Measurements from ENCODE around the gene SORCS3. TPM values are rescaled to one million over a fixed set of nuclear protein-coding genes. Genes with fewer than 3 reads are reported as not detected.

The SORCS3 gene
- total RNA-seq, 2 donors from 2014 or later = not detected

DNA sequence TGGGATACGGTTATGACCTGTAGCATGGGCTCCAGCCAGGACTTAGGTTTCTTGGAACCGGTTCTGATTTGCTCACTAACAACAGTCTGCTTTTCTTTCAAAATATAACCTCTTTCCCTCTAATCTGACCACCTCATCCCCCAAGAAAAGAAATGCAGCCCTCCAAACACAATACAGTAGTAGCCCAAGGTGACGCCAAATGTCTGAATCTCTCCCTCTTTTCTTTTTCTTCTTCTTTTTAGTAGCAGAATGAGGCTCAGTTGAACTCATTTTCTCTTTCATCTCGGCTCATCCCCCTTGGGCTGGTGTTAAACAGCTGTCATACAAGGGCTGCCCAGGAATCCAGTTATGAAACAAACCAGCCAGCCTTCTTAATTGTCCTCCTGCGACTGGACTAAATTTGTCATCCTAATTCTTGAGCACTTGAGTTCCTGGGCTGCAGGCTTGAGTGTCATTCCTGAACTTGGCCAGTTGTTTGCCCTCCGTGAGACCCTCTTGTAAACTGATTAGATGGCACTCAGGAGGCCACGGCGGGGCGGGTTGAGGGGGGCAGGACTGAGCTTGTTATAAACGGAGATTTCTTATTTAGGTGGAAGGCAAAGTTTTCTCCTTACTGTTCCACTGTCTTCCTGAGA lies 94.8 kb downstream of the SORCS3 start:
- H3K9me3 Mint-ChIP-seq = no peaks in the 10 kb centered on the region
- no peaks in the 10 kb centered on the region for H3K4me1 Mint-ChIP-seq (ENCODE audit: low read depth in 2 of 2)

DNA sequence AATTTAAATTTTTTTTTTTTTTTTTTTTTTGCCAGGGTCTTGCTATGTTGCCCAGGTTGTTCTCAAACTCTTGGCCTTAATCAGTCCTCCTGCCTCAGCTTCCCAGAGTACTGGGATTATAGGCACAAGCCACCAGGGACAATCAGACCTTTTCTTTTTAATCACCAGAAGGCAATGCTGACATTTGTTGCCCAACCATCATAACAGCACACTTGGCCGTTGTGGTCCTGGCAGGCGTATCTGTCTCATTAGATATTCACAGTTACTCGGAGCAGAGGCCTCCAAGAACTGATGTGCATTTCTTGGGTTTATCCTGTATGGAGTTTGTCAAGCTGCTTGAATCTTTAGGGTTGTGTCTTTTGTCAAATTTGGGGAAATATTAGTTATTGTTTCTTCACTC lies 100.0 kb downstream of the SORCS3 start:
- Mint-ChIP-seq H3K4me1 (ENCODE audit: low read depth in 2 of 2) (no peaks in the 10 kb centered on the region), H3K27me3 (peaks cover 11 to 12% of the 10 kb centered on the region in 2 donors), H3K9me3 (no peaks in the 10 kb centered on the region), H3K4me3 (no peak overlapping the region), H3K36me3 (no peaks in the 10 kb centered on the region), H3K27ac (no peak overlapping the region)
- ATAC-seq (no peak), DNase-seq (ENCODE audit: low spot score) (no peak)

More for the DNA sequence above, 94.8 kb downstream of the SORCS3 start:
- ATAC-seq (no peak), DNase-seq (ENCODE audit: low spot score) (no peak)
- H3K27me3 Mint-ChIP-seq = peaks cover 21 to 25% of the 10 kb centered on the region in 2 donors
- H3K4me3 Mint-ChIP-seq = no peak overlapping the region
- no peaks in the 10 kb centered on the region for H3K36me3 Mint-ChIP-seq
- H3K27ac Mint-ChIP-seq = no peak overlapping the region

DNA sequence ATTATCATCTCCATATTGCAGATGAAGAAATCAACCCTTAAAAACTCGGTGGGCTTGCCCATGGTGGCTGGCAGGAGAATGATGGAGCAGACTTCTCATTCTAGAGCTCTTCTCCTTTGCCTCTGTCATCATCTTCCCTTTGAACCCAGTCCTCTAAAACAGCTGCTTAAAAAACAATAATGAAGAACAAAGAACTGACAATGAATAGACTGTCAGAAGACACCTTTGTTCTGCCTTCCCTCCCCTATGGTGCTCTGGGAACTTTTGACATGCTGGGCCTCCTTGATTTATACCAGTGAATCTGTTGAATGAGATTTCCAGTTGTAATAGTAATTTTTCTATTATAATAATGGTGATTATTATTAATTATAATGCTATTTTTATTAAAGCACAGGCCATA lies 103.0 kb downstream of the SORCS3 start:
- H3K36me3 Mint-ChIP-seq = no peaks in the 10 kb centered on the region
- DNase-seq (ENCODE audit: low spot score) (no peak), ATAC-seq (no peak)
- H3K27ac Mint-ChIP-seq = no peak overlapping the region
- no peaks in the 10 kb centered on the region for H3K9me3 Mint-ChIP-seq
- peaks cover 14% of the 10 kb centered on the region in 2 donors for H3K27me3 Mint-ChIP-seq
- no peaks in the 10 kb centered on the region for H3K4me1 Mint-ChIP-seq (ENCODE audit: low read depth in 2 of 2)
- no peak overlapping the region for H3K4me3 Mint-ChIP-seq

DNA sequence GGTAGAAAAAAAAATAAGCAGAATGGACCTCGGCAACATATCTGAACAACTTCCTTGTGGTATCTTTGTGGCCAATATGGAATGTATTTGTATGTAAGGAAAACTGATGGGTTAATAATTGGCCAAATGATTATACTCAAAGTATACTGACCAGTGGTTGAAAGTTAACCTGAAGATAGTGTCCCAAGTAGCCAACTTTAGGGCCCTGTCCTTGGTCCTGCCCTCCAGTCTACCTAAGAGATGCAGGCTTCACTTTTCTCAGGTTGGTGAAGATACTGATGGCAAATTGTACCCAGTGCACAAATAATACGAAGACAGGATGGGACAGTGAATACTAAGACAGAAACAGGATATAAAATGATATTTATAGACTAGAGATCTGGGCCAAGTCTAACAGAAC lies 109.2 kb downstream of the SORCS3 start:
- DNase-seq (ENCODE audit: low spot score) (no peak), ATAC-seq (no peak)
- Mint-ChIP-seq H3K27ac (no peak overlapping the region), H3K36me3 (no peaks in the 10 kb centered on the region), H3K27me3 (peaks cover 15 to 17% of the 10 kb centered on the region in 2 donors), H3K9me3 (no peaks in the 10 kb centered on the region), H3K4me1 (ENCODE audit: low read depth in 2 of 2) (no peaks in the 10 kb centered on the region), H3K4me3 (no peak overlapping the region)

DNA sequence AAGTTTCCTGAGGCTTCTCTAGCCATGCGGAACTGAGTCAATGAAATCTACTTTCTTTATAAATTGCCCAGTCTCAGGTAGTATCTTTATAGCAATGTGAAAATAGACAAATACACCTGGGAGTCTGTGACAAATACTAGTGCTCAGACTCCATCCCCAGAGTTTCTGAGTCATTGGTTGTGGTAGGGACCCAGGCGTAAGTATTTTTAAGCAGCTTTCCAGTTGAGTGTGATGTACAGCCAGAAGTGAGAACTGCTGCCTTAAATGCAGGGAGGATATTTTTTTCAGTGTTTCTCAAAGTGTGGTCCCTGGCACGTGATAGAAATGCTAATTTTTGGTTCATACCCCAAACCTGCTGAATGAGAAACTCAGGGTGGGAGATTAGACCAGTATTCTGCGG lies 121.7 kb downstream of the SORCS3 start:
- Mint-ChIP-seq H3K36me3 (no peaks in the 10 kb centered on the region), H3K27ac (no peak overlapping the region), H3K9me3 (no peaks in the 10 kb centered on the region), H3K27me3 (peaks cover 12 to 22% of the 10 kb centered on the region in 2 donors), H3K4me1 (ENCODE audit: low read depth in 2 of 2) (no peaks in the 10 kb centered on the region), H3K4me3 (no peak overlapping the region)
- ATAC-seq = no peak
- DNase-seq (ENCODE audit: low spot score) = no peak

DNA sequence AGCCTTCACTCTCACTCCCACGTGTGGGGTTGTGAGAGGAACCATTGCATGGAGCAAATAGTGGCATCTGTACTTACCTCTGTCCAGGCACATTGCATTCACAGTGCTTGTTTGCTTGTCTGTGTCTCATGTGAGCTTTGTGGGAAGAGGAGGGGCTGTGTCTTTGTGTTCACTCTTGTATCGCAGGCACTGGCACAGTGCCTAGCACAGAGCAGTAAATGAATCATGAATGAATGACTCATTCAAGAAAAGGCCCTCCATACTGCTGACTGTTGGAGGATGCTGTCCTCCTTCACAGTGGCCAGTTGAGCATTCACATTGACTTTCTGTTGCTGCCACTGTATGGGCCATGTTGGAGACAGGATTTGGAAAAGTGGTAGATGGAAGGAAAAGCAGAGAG lies 125.3 kb downstream of the SORCS3 start:
- ATAC-seq = no peak
- H3K9me3 Mint-ChIP-seq = no peaks in the 10 kb centered on the region
- no peak overlapping the region for H3K4me3 Mint-ChIP-seq
- H3K4me1 Mint-ChIP-seq (ENCODE audit: low read depth in 2 of 2) = no peaks in the 10 kb centered on the region
- no peaks in the 10 kb centered on the region for H3K36me3 Mint-ChIP-seq
- DNase-seq (ENCODE audit: low spot score) = no peak
- H3K27me3 Mint-ChIP-seq = peaks cover 11 to 21% of the 10 kb centered on the region in 2 donors
- no peak overlapping the region for H3K27ac Mint-ChIP-seq

DNA sequence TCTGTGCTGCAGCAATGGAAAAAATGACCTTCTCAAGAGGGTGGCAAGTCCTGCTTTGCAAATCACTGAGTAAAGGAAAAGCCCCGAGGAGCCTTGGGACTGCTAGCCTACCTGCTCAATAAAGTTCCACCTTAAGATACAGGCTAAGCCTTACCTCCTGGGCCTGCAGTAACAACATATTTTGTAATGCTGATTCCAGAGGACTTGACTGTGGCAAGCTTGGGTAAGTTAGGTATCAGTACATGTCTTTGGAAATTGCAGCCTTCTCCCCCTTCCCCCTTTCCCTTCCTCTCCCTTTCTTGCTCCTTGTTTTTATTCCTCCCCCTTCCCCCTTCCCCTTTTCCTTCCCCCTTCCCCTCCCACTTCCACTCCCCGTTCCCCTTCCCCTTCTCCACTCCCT lies 126.2 kb downstream of the SORCS3 start:
- Mint-ChIP-seq H3K4me1 (ENCODE audit: low read depth in 2 of 2) (no peaks in the 10 kb centered on the region), H3K27me3 (peaks cover 11 to 16% of the 10 kb centered on the region in 2 donors), H3K9me3 (no peaks in the 10 kb centered on the region), H3K36me3 (no peaks in the 10 kb centered on the region), H3K27ac (no peak overlapping the region), H3K4me3 (no peak overlapping the region)
- DNase-seq (ENCODE audit: low spot score) (no peak), ATAC-seq (no peak)

DNA sequence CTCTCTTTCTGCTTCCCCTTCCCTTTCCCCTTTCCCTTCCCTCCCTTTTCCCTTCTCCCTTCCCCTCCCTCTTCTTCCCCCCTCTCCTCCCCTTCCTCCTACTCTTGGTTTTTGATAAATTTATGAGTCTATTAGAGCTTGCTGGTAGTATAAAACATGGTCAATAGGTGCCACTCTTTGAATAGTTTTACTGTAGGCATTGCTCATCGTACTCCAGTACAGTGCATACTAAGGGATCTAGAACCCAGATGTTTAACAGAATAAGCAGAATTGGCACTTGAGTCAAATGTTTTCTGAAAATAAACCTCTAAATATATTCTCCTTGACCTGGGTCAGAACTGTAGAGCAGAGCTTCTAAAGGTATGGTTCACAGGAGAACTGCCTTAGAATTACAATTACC lies 126.7 kb downstream of the SORCS3 start:
- no peaks in the 10 kb centered on the region for H3K4me1 Mint-ChIP-seq (ENCODE audit: low read depth in 2 of 2)
- no peaks in the 10 kb centered on the region for H3K36me3 Mint-ChIP-seq
- no peak overlapping the region for H3K4me3 Mint-ChIP-seq
- peaks cover 11 to 19% of the 10 kb centered on the region in 2 donors for H3K27me3 Mint-ChIP-seq
- ATAC-seq = no peak
- H3K9me3 Mint-ChIP-seq = no peaks in the 10 kb centered on the region
- no peak overlapping the region for H3K27ac Mint-ChIP-seq
- no peak for DNase-seq (ENCODE audit: low spot score)

DNA sequence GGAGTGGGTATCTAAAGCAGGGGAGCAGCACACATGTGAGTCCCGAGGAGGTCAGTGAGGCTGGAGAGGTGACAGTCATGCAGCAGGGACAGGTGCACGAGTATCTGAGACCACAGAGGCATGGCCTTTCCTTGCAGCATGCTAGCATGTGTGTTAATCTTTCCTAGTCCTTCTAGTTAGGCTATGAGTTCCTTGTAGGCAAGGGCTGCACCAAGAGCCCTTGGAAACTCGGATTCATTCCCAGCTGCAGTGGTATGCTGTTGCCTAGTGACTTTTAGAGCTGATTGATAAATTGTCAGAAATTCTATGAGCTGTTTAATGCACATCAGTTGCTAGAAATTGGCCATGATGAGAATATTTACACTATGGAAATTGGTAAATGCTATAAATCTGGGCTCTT lies 132.0 kb downstream of the SORCS3 start:
- Mint-ChIP-seq H3K9me3 (no peaks in the 10 kb centered on the region), H3K4me1 (ENCODE audit: low read depth in 2 of 2) (no peaks in the 10 kb centered on the region), H3K36me3 (no peaks in the 10 kb centered on the region), H3K27ac (no peak overlapping the region), H3K4me3 (no peak overlapping the region), H3K27me3 (peaks cover 11 to 15% of the 10 kb centered on the region in 2 donors)
- ATAC-seq (no peak), DNase-seq (ENCODE audit: low spot score) (no peak)

DNA sequence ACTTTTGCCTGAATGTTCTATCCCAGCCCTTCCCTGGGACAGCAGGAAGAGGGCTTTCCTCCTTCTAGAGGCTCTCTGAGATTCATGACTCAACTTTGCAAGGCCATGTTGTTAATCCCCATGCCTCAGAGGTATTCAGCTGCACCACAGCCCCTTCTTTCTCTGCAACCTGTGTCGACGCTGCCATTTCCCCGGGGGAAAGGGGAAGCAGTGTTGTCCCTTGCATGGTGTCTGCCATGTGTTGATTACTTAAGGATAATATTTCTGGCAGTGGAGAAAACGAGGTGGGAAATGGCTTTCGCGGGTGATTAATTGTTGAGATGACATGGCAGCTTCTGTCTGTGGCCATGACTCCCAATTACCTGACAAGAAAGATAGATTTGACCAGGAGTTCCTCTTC lies 133.1 kb downstream of the SORCS3 start:
- Mint-ChIP-seq H3K36me3 (no peaks in the 10 kb centered on the region), H3K27me3 (peaks cover 10 to 15% of the 10 kb centered on the region in 2 donors), H3K27ac (no peak overlapping the region), H3K4me3 (no peak overlapping the region), H3K9me3 (no peaks in the 10 kb centered on the region), H3K4me1 (ENCODE audit: low read depth in 2 of 2) (no peaks in the 10 kb centered on the region)
- ATAC-seq (no peak), DNase-seq (ENCODE audit: low spot score) (no peak)

DNA sequence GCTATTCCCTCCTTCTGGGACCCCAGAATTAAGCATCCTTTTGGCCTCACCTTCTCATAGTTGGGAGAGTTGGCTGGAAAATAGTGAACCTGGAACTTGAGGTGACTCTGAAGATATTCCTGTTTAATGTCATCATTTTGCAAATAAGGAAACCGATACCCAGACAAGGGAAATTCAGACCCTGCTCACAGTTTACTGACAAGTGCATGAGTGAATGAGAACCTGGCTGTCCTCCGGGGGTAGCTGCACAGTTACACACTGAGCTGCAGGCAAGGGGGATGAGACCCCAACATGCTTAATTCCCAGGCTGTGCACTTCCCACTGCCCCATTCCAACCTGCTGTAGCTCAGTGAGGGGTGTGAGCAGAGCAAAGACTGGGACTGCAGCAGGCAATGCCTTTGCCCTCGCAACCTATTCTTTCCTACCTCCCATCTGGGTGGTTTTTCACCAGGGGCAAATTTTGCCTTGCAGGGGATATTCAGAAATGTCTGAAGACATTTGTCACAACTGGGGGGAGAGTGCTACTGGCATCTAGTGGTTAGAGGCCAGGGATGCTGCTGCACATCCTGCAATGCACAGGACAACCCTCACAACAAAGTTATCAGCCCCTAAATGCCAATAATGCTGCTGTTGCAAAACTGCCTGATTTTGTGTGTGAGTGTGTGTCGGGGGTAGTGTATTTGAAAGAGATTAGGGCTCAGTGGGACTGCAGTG lies 136.2 kb downstream of the SORCS3 start:
- ATAC-seq (no peak), DNase-seq (ENCODE audit: low spot score) (no peak)
- no peak overlapping the region for H3K27ac Mint-ChIP-seq
- no peaks in the 10 kb centered on the region for H3K36me3 Mint-ChIP-seq
- peaks cover 11 to 16% of the 10 kb centered on the region in 2 donors for H3K27me3 Mint-ChIP-seq
- H3K9me3 Mint-ChIP-seq = no peaks in the 10 kb centered on the region
- no peaks in the 10 kb centered on the region for H3K4me1 Mint-ChIP-seq (ENCODE audit: low read depth in 2 of 2)
- no peak overlapping the region for H3K4me3 Mint-ChIP-seq

DNA sequence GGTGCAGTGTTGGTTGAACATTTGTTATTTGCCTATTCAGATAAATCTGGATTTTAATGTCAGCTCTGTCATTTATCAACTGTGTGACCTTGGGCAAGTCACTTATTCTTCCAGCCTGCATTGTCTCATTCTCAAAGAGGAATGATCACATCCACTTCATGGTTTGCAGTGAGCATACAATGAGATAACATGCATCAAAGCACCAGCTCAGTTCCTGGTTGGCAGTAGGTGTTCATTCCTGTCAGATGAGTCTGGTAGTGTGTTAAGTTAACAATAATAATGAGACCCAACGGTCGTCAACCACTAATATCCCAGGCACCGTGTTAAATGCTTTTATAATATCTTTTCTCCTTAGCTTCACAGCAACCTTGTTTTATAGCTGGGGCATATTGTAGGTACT lies 137.3 kb downstream of the SORCS3 start:
- H3K36me3 Mint-ChIP-seq = no peaks in the 10 kb centered on the region
- no peak overlapping the region for H3K4me3 Mint-ChIP-seq
- no peak overlapping the region for H3K27ac Mint-ChIP-seq
- H3K27me3 Mint-ChIP-seq = peaks cover 6 to 9% of the 10 kb centered on the region in 2 donors
- no peak for ATAC-seq
- no peak for DNase-seq (ENCODE audit: low spot score)
- no peaks in the 10 kb centered on the region for H3K9me3 Mint-ChIP-seq
- H3K4me1 Mint-ChIP-seq (ENCODE audit: low read depth in 2 of 2) = no peaks in the 10 kb centered on the region

DNA sequence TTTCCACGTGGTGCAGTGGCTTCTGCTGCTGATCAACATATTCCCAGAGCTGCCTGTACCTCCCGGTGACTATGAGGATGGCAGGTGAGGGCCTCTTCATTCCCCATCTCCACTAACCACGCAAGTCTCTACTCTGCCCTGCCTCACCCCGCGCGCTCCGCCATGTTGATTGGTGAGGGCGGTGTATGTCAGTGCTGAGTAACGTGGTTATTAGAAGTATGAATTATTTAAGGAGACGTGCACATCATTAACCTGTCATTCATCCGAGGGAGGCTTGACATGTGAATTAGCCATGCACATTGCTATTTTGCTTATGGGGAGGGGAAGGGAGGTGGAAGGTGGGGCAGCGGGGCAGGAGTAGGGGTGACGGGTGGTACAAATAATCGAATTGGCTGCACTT lies 138.6 kb downstream of the SORCS3 start:
- Mint-ChIP-seq H3K27ac (no peak overlapping the region), H3K9me3 (no peaks in the 10 kb centered on the region), H3K27me3 (peaks cover 6 to 9% of the 10 kb centered on the region in 2 donors), H3K36me3 (no peaks in the 10 kb centered on the region), H3K4me1 (ENCODE audit: low read depth in 2 of 2) (no peaks in the 10 kb centered on the region), H3K4me3 (no peak overlapping the region)
- DNase-seq (ENCODE audit: low spot score) (no peak), ATAC-seq (no peak)

DNA sequence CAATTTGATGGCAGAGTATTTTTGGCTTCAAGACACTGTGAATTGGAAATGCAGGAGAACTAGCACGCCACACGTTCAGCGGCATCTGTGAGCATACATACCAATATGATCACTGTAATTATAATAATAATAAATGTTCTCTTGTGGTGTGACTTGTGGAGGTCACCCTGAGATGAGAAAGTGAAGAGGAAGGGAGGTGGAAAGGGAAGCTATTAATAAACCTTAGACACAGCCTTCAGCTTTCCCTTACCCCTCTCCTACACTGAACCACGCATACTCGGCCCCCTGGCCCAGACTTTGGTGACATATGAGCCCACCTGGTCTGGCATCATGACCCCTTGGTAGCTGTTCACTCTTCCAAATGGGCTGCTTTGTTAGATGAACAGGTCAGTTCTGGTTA lies 139.1 kb downstream of the SORCS3 start:
- ATAC-seq = no peak
- Mint-ChIP-seq H3K36me3 (no peaks in the 10 kb centered on the region), H3K4me1 (ENCODE audit: low read depth in 2 of 2) (no peaks in the 10 kb centered on the region)

More for the DNA sequence above, 139.1 kb downstream of the SORCS3 start:
- Mint-ChIP-seq H3K4me3 (no peak overlapping the region), H3K27me3 (peaks cover 6 to 9% of the 10 kb centered on the region in 2 donors), H3K9me3 (no peaks in the 10 kb centered on the region), H3K27ac (no peak overlapping the region)
- no peak for DNase-seq (ENCODE audit: low spot score)
